ENCODE data around the gene MARCHF10. TPM values are rescaled to one million over a fixed set of nuclear protein-coding genes. Genes with fewer than 3 reads are reported as not detected.
"Not testable (repeated sequence)": the region's sequence is repeated elsewhere in the genome, so short reads cannot be mapped to it uniquely, and the experiment has no call there.

MARCHF10 gene
- total RNA-seq, 1 donor from 2014 or later = not detected

DNA sequence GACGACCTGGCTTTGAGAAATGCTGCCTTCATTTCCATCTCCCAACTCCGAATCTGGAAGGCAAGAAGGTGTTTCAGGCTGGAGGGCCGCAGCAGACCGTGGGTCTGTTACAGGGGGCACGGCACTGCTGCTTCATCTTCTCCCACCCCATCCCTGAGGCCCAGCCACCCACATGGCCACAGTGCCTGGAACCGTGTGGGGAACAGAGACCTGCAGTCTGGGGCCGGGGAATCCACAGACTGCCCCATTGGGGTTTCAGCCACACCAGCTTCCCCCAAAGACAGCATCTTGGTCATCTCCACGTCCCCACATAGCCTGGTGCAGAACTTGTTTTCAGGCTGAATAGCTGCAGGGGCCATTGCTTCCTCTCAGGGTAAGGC lies 106.4 kb downstream of the MARCHF10 start:
- no peak for DNase-seq (ENCODE audit: low spot score)
- H3K36me3 Mint-ChIP-seq (ENCODE audit: low read depth) = no peaks in the 10 kb centered on the region
- intact Hi-C loops (cut with micrococcal nuclease) = no loop called here

DNA sequence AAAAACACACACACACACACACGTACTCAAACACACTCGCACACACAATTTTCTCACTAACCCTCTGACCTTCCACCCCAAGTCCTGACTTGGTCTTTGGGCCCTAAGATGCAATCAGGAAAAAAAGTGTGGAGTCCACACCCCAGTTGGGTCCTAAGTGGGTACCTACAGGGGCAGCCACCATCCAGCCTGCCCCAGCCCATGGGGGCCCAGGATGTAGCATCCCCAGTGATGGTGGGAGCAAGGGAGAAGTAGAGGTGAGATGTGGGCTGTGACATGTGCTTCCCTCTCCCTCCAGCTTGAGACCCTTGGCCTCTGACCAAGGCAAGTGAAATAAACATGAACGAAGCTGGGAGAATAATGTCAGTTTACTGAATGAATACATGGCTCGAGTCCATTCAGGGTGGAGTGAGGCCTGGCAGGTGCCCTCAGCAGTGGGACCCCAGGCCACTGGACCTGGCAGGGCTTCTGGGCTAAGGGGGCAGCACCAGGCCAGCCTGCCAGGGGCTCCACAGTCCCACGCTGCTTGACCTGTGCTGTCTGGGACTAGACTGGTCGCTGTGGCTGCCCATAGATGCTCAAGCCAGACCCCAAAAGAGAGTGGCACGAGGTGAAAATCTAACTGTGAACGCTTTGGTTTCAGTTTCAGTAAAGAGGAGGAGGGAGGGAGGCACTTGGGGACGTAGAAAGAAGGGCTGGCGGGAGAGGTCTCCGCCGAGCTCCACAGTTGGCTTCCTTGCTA lies 107.0 kb downstream of the MARCHF10 start:
- Mint-ChIP-seq H3K27ac (no peak overlapping the region), H3K36me3 (ENCODE audit: low read depth) (no peaks in the 10 kb centered on the region), H3K4me3 (no peak overlapping the region), H3K27me3 (ENCODE audit: insufficient read depth) (peaks cover 33% of the 10 kb centered on the region), H3K4me1 (ENCODE audit: low read depth) (no peaks in the 10 kb centered on the region), H3K9me3 (no peaks in the 10 kb centered on the region)
- DNase-seq (ENCODE audit: low spot score) = no peak
- intact Hi-C loops (cut with micrococcal nuclease) = no loop called here

More for the DNA sequence above, 106.4 kb downstream of the MARCHF10 start:
- Mint-ChIP-seq H3K4me3 (no peak overlapping the region), H3K27ac (no peak overlapping the region), H3K9me3 (no peaks in the 10 kb centered on the region), H3K4me1 (ENCODE audit: low read depth) (no peaks in the 10 kb centered on the region), H3K27me3 (ENCODE audit: insufficient read depth) (peaks cover 37% of the 10 kb centered on the region)

DNA sequence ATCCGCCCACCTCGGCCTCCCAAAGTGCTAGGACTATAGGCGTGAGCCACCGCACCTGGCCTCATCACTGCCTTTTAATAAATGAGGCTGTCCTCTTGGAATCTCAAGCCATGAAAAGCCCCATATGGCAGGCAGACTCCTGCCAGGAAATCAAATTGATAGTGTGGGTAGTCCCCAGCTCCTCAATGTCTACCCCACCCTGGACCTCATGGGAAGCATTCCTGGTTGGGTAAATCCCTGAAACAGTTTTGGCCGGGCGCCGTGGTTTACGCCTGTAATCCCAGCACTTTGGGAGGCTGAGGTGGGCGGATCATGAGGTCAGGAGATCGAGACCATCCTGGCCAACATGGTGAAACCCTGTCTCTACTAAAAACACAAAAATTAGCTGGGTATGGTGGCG lies 109.7 kb downstream of the MARCHF10 start:
- DNase-seq (ENCODE audit: low spot score); H3K36me3 Mint-ChIP-seq (ENCODE audit: low read depth); H3K9me3 Mint-ChIP-seq; intact Hi-C loops (cut with micrococcal nuclease); H3K4me3 Mint-ChIP-seq; H3K4me1 Mint-ChIP-seq (ENCODE audit: low read depth); H3K27ac Mint-ChIP-seq: not testable (repeated sequence)
- H3K27me3 Mint-ChIP-seq (ENCODE audit: insufficient read depth) = peaks cover 17% of the 10 kb centered on the region

DNA sequence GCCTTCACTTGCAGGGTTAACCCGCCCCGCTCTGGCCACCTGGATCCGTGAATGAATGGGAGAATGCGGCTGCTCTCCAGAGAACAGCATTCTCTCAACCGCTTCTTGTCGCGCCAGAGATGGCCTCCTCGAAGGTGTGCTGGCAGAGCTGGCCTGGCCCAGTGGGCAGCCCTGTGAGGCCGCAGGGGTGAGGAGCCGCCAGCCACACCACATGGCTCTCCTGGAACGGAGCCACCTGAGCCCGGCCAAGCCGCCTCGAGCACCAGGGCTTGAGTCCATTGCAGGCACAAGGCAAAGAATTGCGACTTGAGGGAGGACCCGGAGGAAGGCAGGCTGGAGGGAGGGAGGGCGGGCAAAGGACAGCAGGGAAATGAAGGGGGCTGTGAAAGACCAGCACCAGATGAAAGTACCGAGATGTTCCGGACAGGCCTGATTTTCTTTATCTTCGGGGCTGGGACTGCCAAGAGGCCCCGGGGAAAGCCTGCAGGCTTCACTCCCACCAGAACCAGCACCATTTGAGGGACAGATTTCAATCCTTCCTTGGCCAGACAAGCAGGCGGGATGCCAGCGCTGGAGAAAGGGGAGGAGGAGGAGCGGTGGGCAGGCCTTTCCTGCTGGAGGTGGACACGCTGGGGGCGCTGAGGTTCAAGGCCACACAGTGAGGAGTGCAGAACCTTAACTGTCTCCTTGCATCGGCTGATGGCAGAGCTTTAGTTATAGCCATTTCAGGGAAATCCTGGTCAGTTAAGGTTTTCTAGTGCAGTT lies 111.2 kb downstream of the MARCHF10 start:
- H3K27ac Mint-ChIP-seq = no peak overlapping the region
- intact Hi-C loops (cut with micrococcal nuclease) = no loop called here
- H3K4me3 Mint-ChIP-seq = no peak overlapping the region
- H3K36me3 Mint-ChIP-seq (ENCODE audit: low read depth) = no peaks in the 10 kb centered on the region
- DNase-seq (ENCODE audit: low spot score) = no peak
- no peaks in the 10 kb centered on the region for H3K4me1 Mint-ChIP-seq (ENCODE audit: low read depth)
- H3K9me3 Mint-ChIP-seq = no peaks in the 10 kb centered on the region
- H3K27me3 Mint-ChIP-seq (ENCODE audit: insufficient read depth) = peaks cover 9% of the 10 kb centered on the region

DNA sequence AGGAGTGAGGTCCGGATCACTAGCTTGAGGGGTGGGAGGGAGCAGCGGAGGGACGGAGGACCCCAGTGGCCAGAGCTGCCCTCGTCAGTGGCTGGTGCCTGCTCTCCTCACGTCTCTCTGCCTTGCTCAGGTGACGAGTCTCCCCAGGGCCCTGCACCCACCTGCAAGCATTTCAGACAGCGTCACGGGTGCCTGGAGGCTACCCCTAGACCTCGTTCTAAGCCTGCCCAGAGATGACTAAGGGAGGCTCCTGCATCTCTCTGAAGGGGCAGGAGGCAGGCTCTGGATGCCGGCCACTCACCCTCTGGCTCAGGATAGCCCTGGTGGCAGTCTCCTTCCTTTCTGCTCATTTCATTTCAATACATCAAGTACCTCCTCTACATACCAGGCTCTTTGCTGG lies 111.9 kb downstream of the MARCHF10 start:
- Mint-ChIP-seq H3K9me3 (no peaks in the 10 kb centered on the region), H3K36me3 (ENCODE audit: low read depth) (no peaks in the 10 kb centered on the region), H3K4me3 (no peak overlapping the region), H3K27me3 (ENCODE audit: insufficient read depth) (peaks cover 8% of the 10 kb centered on the region), H3K27ac (no peak overlapping the region), H3K4me1 (ENCODE audit: low read depth) (no peaks in the 10 kb centered on the region)
- intact Hi-C loops (cut with micrococcal nuclease) = no loop called here
- no peak for DNase-seq (ENCODE audit: low spot score)

DNA sequence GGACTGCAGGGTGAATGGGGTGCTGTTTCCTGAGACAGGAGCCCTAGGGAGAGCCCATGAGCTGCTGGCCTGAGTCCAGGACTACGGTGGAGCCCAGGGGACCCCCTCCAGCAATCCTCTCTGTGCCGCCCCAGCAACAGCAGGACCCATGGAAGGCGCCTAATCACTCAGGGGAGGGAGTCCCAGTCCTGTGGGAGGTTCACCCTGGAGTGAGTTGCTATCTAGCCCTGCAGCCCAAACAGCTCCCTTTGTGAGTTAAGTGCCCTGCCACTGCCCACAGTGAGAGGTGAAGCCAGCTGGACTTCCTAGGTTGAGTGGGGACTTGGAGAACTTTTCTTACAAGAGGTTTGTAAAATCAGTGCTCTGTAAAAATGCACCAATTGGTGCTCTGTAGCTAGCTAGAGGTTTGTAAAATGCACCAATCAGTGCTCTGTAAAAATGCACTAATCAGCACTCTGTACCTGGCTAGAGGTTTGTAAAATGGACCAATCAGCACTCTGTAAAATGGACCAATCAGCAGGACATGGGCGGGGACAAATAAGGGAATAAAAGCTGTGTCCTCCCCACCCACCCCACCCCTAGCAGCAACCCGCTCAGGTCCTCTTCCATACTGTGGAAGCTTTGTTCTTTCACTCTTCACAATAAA lies 112.9 kb downstream of the MARCHF10 start:
- intact Hi-C loops (cut with micrococcal nuclease); DNase-seq (ENCODE audit: low spot score): not testable (repeated sequence)

DNA sequence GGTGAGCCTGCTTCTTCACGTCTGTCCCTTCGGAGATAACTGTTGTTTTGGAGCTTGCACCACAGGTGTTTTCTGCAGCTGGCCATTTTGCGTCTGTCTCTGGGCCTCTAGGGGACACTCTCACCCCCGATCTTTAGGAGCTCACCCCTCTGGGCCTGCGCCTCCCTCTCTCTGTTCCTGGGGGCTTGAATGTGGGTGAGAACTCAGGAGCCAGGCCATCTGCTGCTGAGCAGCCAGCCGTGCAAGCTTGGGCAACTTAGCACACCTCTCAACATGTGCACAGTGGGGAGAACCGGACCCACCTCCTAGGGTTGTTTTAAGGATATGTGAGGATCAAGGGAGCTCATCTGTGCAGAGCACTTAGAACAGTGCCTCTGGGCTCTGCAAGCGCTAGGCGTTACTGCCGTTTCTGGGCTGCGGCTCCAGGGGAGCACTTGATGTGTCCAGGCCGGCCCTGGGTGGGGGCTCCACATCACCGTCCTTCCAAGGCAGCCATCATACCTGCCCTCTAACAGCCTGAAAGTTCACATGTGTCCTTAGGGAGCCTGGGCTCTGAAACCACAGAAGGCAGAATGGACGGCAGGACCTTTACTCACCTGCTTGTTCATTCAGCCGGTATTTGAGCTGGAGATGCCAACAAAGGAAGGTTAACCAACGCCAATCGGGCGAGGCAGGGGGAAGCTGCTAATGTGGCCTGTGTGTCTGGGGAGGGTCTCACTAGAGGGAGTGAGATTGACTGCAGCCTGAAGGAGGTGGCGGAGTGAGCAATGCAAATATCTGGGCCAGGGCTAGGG lies 114.3 kb downstream of the MARCHF10 start:
- no peak overlapping the region for H3K4me3 Mint-ChIP-seq
- H3K27me3 Mint-ChIP-seq (ENCODE audit: insufficient read depth) = peaks cover 4% of the 10 kb centered on the region
- no peak for DNase-seq (ENCODE audit: low spot score)
- no peaks in the 10 kb centered on the region for H3K9me3 Mint-ChIP-seq
- no peaks in the 10 kb centered on the region for H3K4me1 Mint-ChIP-seq (ENCODE audit: low read depth)
- intact Hi-C loops (cut with micrococcal nuclease) = no loop called here
- no peak overlapping the region for H3K27ac Mint-ChIP-seq
- no peaks in the 10 kb centered on the region for H3K36me3 Mint-ChIP-seq (ENCODE audit: low read depth)

More for the DNA sequence above, 112.9 kb downstream of the MARCHF10 start:
- H3K27me3 Mint-ChIP-seq (ENCODE audit: insufficient read depth); H3K36me3 Mint-ChIP-seq (ENCODE audit: low read depth); H3K9me3 Mint-ChIP-seq; H3K27ac Mint-ChIP-seq; H3K4me1 Mint-ChIP-seq (ENCODE audit: low read depth); H3K4me3 Mint-ChIP-seq: not testable (repeated sequence)

DNA sequence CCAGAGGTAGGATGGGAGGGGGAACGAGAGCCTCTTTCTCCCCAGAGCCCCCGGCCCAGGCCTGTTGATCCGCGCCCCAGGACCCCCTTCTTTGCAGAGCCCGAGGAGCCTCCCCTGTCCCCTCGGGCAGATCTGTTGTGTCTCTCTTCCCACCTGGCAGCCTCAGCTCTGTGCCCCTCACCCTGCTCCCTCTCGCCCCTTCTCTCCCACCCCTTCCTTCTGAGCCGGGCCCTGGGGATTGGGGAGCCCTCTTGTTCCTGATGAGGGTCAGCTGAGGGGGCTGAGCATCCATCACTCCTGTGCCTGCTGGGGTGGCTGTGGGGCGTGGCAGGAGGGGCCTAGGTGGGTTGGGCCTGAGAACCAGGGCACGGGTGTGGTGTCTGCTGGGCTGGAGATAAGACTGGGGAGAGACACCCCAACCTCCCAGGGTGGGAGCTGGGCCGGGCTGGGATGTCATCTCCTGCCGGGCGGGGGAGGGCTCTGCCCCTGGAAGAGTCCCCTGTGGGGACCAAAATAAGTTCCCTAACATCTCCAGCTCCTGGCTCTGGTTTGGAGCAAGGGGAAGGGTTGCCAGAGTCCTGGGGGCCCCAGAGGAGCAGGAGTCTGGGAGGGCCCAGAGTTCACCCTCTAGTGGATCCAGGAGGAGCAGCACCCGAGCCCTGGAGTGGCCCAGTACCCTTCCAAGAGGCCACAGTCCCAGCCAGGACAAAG lies 115.2 kb downstream of the MARCHF10 start:
- no peak for DNase-seq (ENCODE audit: low spot score)
- intact Hi-C loops (cut with micrococcal nuclease) = no loop called here
- no peaks in the 10 kb centered on the region for H3K4me1 Mint-ChIP-seq (ENCODE audit: low read depth)
- no peak overlapping the region for H3K27ac Mint-ChIP-seq
- H3K36me3 Mint-ChIP-seq (ENCODE audit: low read depth) = no peaks in the 10 kb centered on the region
- peaks cover 3% of the 10 kb centered on the region for H3K27me3 Mint-ChIP-seq (ENCODE audit: insufficient read depth)
- H3K9me3 Mint-ChIP-seq = no peaks in the 10 kb centered on the region
- H3K4me3 Mint-ChIP-seq = no peak overlapping the region

DNA sequence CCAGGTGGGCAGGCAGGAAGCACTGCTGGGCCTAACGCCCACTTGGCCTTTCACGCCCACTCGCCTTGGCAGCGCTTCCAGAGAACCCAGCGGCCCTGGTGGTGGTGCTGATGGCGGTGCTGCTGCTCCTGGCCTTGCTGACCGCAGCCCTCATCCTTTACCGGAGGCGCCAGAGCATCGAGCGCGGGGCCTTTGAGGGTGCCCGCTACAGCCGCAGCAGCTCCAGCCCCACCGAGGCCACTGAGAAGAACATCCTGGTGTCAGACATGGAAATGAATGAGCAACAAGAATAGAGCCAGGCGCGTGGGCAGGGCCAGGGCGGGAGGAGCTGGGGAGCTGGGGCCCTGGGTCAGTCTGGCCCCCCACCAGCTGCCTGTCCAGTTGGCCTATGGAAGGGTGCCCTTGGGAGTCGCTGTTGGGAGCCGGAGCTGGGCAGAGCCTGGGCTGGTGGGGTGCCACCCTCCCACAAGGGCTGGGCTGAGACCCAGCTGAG lies 115.9 kb downstream of the MARCHF10 start:
- Mint-ChIP-seq H3K27me3 (ENCODE audit: insufficient read depth) (peaks cover 2% of the 10 kb centered on the region), H3K36me3 (ENCODE audit: low read depth) (no peaks in the 10 kb centered on the region), H3K4me1 (ENCODE audit: low read depth) (no peaks in the 10 kb centered on the region), H3K9me3 (no peaks in the 10 kb centered on the region), H3K27ac (no peak overlapping the region), H3K4me3 (no peak overlapping the region)
- DNase-seq (ENCODE audit: low spot score) = no peak
- intact Hi-C loops (cut with micrococcal nuclease) = no loop called here

DNA sequence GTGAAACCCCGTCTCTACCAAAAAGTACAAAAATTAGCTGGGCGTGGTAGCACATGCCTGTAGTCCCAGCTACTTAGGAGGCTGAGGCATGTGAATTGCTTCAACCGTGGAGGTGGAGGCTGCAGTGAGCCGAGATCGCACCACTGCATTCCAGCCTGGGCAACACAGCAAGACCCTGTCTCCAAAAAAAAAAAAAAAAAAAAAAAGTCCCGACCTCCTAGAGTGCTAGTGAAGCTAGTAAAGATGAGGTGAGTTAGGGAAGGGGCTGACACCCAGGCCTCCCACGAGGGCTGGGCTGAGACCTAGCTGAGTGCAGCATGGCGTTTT lies 116.6 kb downstream of the MARCHF10 start:
- H3K4me1 Mint-ChIP-seq (ENCODE audit: low read depth); DNase-seq (ENCODE audit: low spot score); intact Hi-C loops (cut with micrococcal nuclease); H3K27me3 Mint-ChIP-seq (ENCODE audit: insufficient read depth); H3K27ac Mint-ChIP-seq; H3K4me3 Mint-ChIP-seq; H3K36me3 Mint-ChIP-seq (ENCODE audit: low read depth); H3K9me3 Mint-ChIP-seq: not testable (repeated sequence)

DNA sequence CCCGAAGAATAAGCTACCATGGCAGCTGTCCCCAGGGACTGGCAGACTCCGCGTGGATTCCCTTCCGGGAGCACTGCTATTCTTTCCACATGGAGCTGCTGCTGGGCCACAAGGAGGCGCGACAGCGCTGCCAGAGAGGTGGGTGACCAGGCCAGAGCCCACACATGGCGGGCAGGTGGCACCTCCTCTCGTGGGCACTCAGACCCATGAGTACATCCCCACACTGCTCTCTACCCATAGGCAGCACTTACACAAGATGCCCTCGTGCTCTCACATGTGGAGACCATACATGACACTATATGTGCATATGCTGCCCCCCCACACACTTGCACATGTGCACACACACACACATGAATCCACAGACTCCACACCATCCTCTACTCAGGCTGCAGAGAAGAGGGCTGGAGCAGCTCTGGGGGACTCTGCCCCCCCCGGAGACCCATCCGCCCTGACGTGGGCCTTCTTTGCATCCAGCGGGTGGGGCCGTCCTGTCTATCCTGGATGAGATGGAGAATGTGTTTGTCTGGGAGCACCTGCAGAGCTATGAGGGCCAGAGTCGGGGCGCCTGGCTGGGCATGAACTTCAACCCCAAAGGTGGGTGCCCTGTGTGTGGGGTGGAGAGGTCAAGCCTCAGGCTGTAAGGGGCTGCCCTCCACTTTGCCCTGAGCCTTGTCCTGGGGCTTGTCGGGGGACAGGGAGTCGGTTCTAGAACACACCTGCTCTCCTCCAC lies 117.8 kb downstream of the MARCHF10 start:
- no peaks in the 10 kb centered on the region for H3K36me3 Mint-ChIP-seq (ENCODE audit: low read depth)
- intact Hi-C loops (cut with micrococcal nuclease) = no loop called here
- DNase-seq (ENCODE audit: low spot score) = no peak
- no peaks in the 10 kb centered on the region for H3K4me1 Mint-ChIP-seq (ENCODE audit: low read depth)
- no peak overlapping the region for H3K4me3 Mint-ChIP-seq
- peaks cover 3% of the 10 kb centered on the region for H3K27me3 Mint-ChIP-seq (ENCODE audit: insufficient read depth)
- no peak overlapping the region for H3K27ac Mint-ChIP-seq
- H3K9me3 Mint-ChIP-seq = no peaks in the 10 kb centered on the region
